T-cell (primary cell): ENCODE data around the gene TVP23A. TPM values are rescaled to one million over a fixed set of nuclear protein-coding genes. Genes with fewer than 3 reads are reported as not detected.

Experiments
- ATAC-seq, 4 experiments: fragments of 200-7000 bp in 3 of 4; fragments of 150-1000 bp in 1 of 4; cut with Tn5 transposase; replicated peaks in 1 of 4; 1 replicate in 3 of 4; 2 replicates in 1 of 4; pipeline ENCODE4 v1.10.0; 2021; ENCODE audit warnings: moderate library complexity in 3 of 4, mild to moderate bottlenecking in 2 of 4, moderate number of reproducible peaks in 1 of 4
- CTCF ChIA-PET, 2 donors: fragments of 300-600 bp; sonication (Branson Sonifier 250); formaldehyde crosslinking; loops; one replicate each; lab custom pipeline; 2022; ENCODE audit warnings: antibody characterized with exemption in 2 of 2; lab: Charles Lee
- POLR2A ChIA-PET, 2 donors: fragments of 300-600 bp; sonication (Branson Sonifier 250); formaldehyde crosslinking; loops; one replicate each; lab custom pipeline; 2022; ENCODE audit warnings: antibody characterized with exemption in 2 of 2; lab: Charles Lee
- DNase-seq, 35 experiments: peaks; one replicate each; pipeline versions ENCODE4 v3.0.0 to v3.0.0-alpha.2; 2013 to 2023
- H3K27ac ChIP-seq: one replicate; pipeline ENCODE4 v1.5.1; 2013; ENCODE audit warnings: low read length
- H3K27me3 ChIP-seq, 2 experiments: replicated peaks in 1 of 2; 1 replicate in 1 of 2; 2 replicates in 1 of 2; pipeline versions ENCODE4 v1.6.1 to v1.7.0; 2013; ENCODE audit warnings: low read length in 1 of 2, mixed read lengths in 1 of 2; ENCODE audit not compliant: control insufficient read depth in 2 of 2, insufficient read depth in 2 of 2; ENCODE audit errors: extremely low read depth in 1 of 2
- H3K36me3 ChIP-seq, 2 donors: 1 replicate in 1 of 2; 2 replicates in 1 of 2; pipeline versions ENCODE4 v1.6.1 to v1.7.0; 2013; ENCODE audit warnings: low read length in 1 of 2; ENCODE audit not compliant: control insufficient read depth in 2 of 2, insufficient read depth in 1 of 2; ENCODE audit errors: extremely low read depth in 1 of 2
- H3K4me1 ChIP-seq, 2 experiments: 1 replicate in 1 of 2; 2 replicates in 1 of 2; pipeline versions ENCODE4 v1.6.1 to v1.7.0; 2013; ENCODE audit warnings: low read length in 2 of 2, mixed read lengths in 1 of 2; ENCODE audit not compliant: insufficient read depth in 2 of 2, control insufficient read depth in 1 of 2; ENCODE audit errors: extremely low read depth in 1 of 2
- H3K4me3 ChIP-seq, 2 donors: 1 replicate in 1 of 2; 2 replicates in 1 of 2; pipeline versions ENCODE4 v1.5.1 to v1.7.0; 2013; ENCODE audit warnings: mild to moderate bottlenecking in 2 of 2, low read length in 1 of 2, moderate library complexity in 1 of 2; ENCODE audit not compliant: control insufficient read depth in 1 of 2; ENCODE audit errors: extremely low read depth in 1 of 2
- H3K9me3 ChIP-seq: 2 replicates; pipeline ENCODE4 v1.7.0; 2013
- H3K27ac Mint-ChIP-seq, 2 donors: one replicate each; pipeline ENCODE4 v1.8.0; 2020 to 2021; ENCODE audit warnings: mild to moderate bottlenecking in 2 of 2, mixed read lengths in 2 of 2
- H3K27me3 Mint-ChIP-seq, 2 donors: one replicate each; pipeline ENCODE4 v1.8.0; 2021 to 2022; ENCODE audit warnings: mixed read lengths in 2 of 2
- H3K36me3 Mint-ChIP-seq: one replicate; pipeline ENCODE4 v1.8.0; 2021; ENCODE audit warnings: mixed read lengths
- H3K4me1 Mint-ChIP-seq, 3 donors: one replicate each; pipeline ENCODE4 v1.8.0; 2020 to 2022; ENCODE audit warnings: mixed read lengths in 3 of 3, mild to moderate bottlenecking in 1 of 3
- H3K4me3 Mint-ChIP-seq, 3 donors: one replicate each; pipeline ENCODE4 v1.8.0; 2020 to 2022; ENCODE audit warnings: mild to moderate bottlenecking in 3 of 3, mixed read lengths in 3 of 3, moderate library complexity in 3 of 3
- H3K9me3 Mint-ChIP-seq, 3 donors: one replicate each; pipeline ENCODE4 v1.8.0; 2020 to 2022; ENCODE audit warnings: mixed read lengths in 3 of 3
- WGBS: methylation state at CpG from one replicate; pipeline ENCODE4 v1.1.5; 2013; ENCODE audit warnings: missing lambda C conversion rate; ENCODE audit not compliant: insufficient coverage; 5-methylcytosine and 5-hydroxymethylcytosine counted together
- total RNA-seq, 35 experiments: library from RNA in 6 of 35; stranded (reverse) in 6 of 35; fragments of 120-200 nt in 1 of 35; gene quantifications; one replicate each; pipeline versions ENCODE4 v1.2.1 to v1.2.4 and lab custom pipeline; 2013 to 2026

The TVP23A gene
- total RNA-seq, 5 donors from 2014 or later (not counting 1 experiment from before 2014, with no cell fraction given), result 0.13 to 0.50 TPM; not detected in 3

GRCh38 chr16:10776280-10776679 lies 42.3 kb downstream of the TVP23A start:
- CTCF ChIA-PET, result no interaction called here
- no peak overlapping the region for H3K4me3 Mint-ChIP-seq

GRCh38 chr16:10770907-10771306 lies 47.7 kb downstream of the TVP23A start:
- ChIA-PET CTCF (interaction anchor here in 1 of 2 donors (0.5 to 0.6 kb wide), 2 partner anchors 36 to 251 kb away, joined by 3 to 4 read pairs; no protein-coding TSS in a partner anchor), POLR2A (interaction anchor here (0.6 kb wide), 2 partner anchors 183 to 1248 kb away, joined by 3 to 4 read pairs; no protein-coding TSS in a partner anchor)
- H3K27me3 Mint-ChIP-seq, result no peaks in the 10 kb centered on the region
- H3K9me3 ChIP-seq, result no peaks in the 10 kb centered on the region
- whole genome bisulfite sequencing, result no CpG with 5 or more reads among the region's 1 CpG
- H3K4me1 ChIP-seq, result peaks cover 0 to 30% of the 10 kb centered on the region in 2 experiments
- peak in 15 of 35 experiments; percentile 5 to 46 (median 17) for DNase-seq
- H3K4me1 Mint-ChIP-seq, result peaks cover 8 to 15% (median 12%) of the 10 kb centered on the region in 3 donors
- no peak overlapping the region for H3K4me3 ChIP-seq
- H3K9me3 Mint-ChIP-seq, result no peaks in the 10 kb centered on the region
- peaks cover 5 to 10% of the 10 kb centered on the region in 2 donors for H3K36me3 ChIP-seq
- H3K4me3 Mint-ChIP-seq, result peak overlapping the region in 1 of 3 donors; percentile 10
- H3K27ac ChIP-seq, result no peak overlapping the region
- H3K27me3 ChIP-seq, result peaks cover 0 to 4% of the 10 kb centered on the region in 2 experiments
- H3K36me3 Mint-ChIP-seq, result peaks cover 22% of the 10 kb centered on the region
- peak overlapping the region; percentile 34 to 44 for H3K27ac Mint-ChIP-seq
- ATAC-seq, result peak in 3 of 4 experiments; percentile 38 to 79 (median 65)

More at GRCh38 chr16:10776280-10776679, 42.3 kb downstream of the TVP23A start:
- H3K9me3 ChIP-seq, result no peaks in the 10 kb centered on the region
- Mint-ChIP-seq H3K36me3 (no peaks in the 10 kb centered on the region), H3K27ac (no peak overlapping the region), H3K27me3 (peaks cover 3 to 4% of the 10 kb centered on the region in 2 donors), H3K4me1 (peaks cover 8% of the 10 kb centered on the region in 3 donors), H3K9me3 (no peaks in the 10 kb centered on the region)
- ATAC-seq (peak; percentile 60 to 81 (median 73)), DNase-seq (peak in 3 of 35 experiments; percentile 9 to 46 (median 21))
- peaks cover 0 to 6% of the 10 kb centered on the region in 2 experiments for H3K27me3 ChIP-seq
- no peak overlapping the region for H3K4me3 ChIP-seq
- H3K4me1 ChIP-seq, result peaks cover 0 to 15% of the 10 kb centered on the region in 2 experiments
- no peaks in the 10 kb centered on the region for H3K36me3 ChIP-seq
- 0% methylated on average over 1 of the region's 4 CpGs for WGBS
- no peak overlapping the region for H3K27ac ChIP-seq
- POLR2A ChIA-PET, result no interaction called here

- Mint-ChIP-seq H3K27ac (peak overlapping the region in 1 of 2 donors; percentile 39), H3K9me3 (no peaks in the 10 kb centered on the region), H3K4me3 (no peak overlapping the region), H3K4me1 (peaks cover 14 to 22% (median 18%) of the 10 kb centered on the region in 3 donors), H3K27me3 (no peaks in the 10 kb centered on the region), H3K36me3 (peaks cover 30% of the 10 kb centered on the region)
- Histone ChIP-seq H3K36me3 (peaks cover 5 to 10% of the 10 kb centered on the region in 2 donors), H3K9me3 (no peaks in the 10 kb centered on the region), H3K27ac (no peak overlapping the region), H3K27me3 (no peaks in the 10 kb centered on the region), H3K4me3 (no peak overlapping the region), H3K4me1 (peaks cover 0 to 34% of the 10 kb centered on the region in 2 experiments)
- CTCF ChIA-PET, result no interaction called here
- DNase-seq (no peak), ATAC-seq (no peak)
- POLR2A ChIA-PET, result no interaction called here
- WGBS, result 96% methylated on average over 7 of the region's 7 CpGs
These were observed 49.2 kb downstream of the TVP23A start for GRCh38 chr16:10769381-10769780.

GRCh38 chr16:10767127-10767526 lies 51.5 kb downstream of the TVP23A start:
- H3K9me3 Mint-ChIP-seq, result no peaks in the 10 kb centered on the region

GRCh38 chr16:10765772-10766171 lies 52.8 kb downstream of the TVP23A start:
- H3K36me3 ChIP-seq, result peaks cover 24 to 46% of the 10 kb centered on the region in 2 donors
- ATAC-seq, result peak in 3 of 4 experiments; percentile 45 to 75 (median 63)
- Mint-ChIP-seq H3K27me3 (no peaks in the 10 kb centered on the region), H3K4me3 (no peak overlapping the region), H3K27ac (peak overlapping the region in 1 of 2 donors; percentile 61), H3K36me3 (peaks cover 55% of the 10 kb centered on the region), H3K9me3 (no peaks in the 10 kb centered on the region), H3K4me1 (peaks cover 8 to 18% (median 11%) of the 10 kb centered on the region in 3 donors)
- H3K27me3 ChIP-seq, result no peaks in the 10 kb centered on the region
- peak overlapping the region; percentile 54 for H3K27ac ChIP-seq
- H3K4me3 ChIP-seq, result no peak overlapping the region
- ChIA-PET CTCF (interaction anchor here in 1 of 2 donors (0.6 kb wide), 1 partner anchor 177 kb away, joined by 3 read pairs; the partner anchor contains the start of gene DEXI), POLR2A (no interaction called here)
- WGBS, result 60% methylated on average over 4 of the region's 4 CpGs
- peaks cover 0 to 36% of the 10 kb centered on the region in 2 experiments for H3K4me1 ChIP-seq
- no peaks in the 10 kb centered on the region for H3K9me3 ChIP-seq
- peak in 21 of 35 experiments; percentile 9 to 66 (median 30) for DNase-seq

More at GRCh38 chr16:10767127-10767526, 51.5 kb downstream of the TVP23A start:
- ATAC-seq (no peak), DNase-seq (no peak)
- H3K4me1 Mint-ChIP-seq, result peaks cover 14 to 25% (median 20%) of the 10 kb centered on the region in 3 donors
- 98% methylated on average over 7 of the region's 7 CpGs for WGBS
- POLR2A ChIA-PET, result no interaction called here
- no peak overlapping the region for H3K27ac ChIP-seq
- H3K4me3 Mint-ChIP-seq, result no peak overlapping the region
- H3K4me3 ChIP-seq, result no peak overlapping the region
- peaks cover 49% of the 10 kb centered on the region for H3K36me3 Mint-ChIP-seq
- H3K27me3 ChIP-seq, result no peaks in the 10 kb centered on the region
- CTCF ChIA-PET, result no interaction called here
- H3K27me3 Mint-ChIP-seq, result no peaks in the 10 kb centered on the region
- H3K9me3 ChIP-seq, result no peaks in the 10 kb centered on the region
- no peak overlapping the region for H3K27ac Mint-ChIP-seq
- H3K4me1 ChIP-seq, result peaks cover 0 to 43% of the 10 kb centered on the region in 2 experiments
- peaks cover 14 to 33% of the 10 kb centered on the region in 2 donors for H3K36me3 ChIP-seq

- no peaks in the 10 kb centered on the region for H3K9me3 ChIP-seq
- H3K27me3 Mint-ChIP-seq, result no peaks in the 10 kb centered on the region
- ChIA-PET CTCF (no interaction called here), POLR2A (no interaction called here)
- peaks cover 0 to 27% of the 10 kb centered on the region in 2 experiments for H3K4me1 ChIP-seq
- H3K9me3 Mint-ChIP-seq, result no peaks in the 10 kb centered on the region
- no peaks in the 10 kb centered on the region for H3K27me3 ChIP-seq
- peaks cover 33 to 58% of the 10 kb centered on the region in 2 donors for H3K36me3 ChIP-seq
- H3K4me1 Mint-ChIP-seq, result peaks cover 8 to 16% (median 10%) of the 10 kb centered on the region in 3 donors
- ATAC-seq, result no peak
- no peak overlapping the region for H3K27ac Mint-ChIP-seq
- H3K4me3 Mint-ChIP-seq, result no peak overlapping the region
- H3K4me3 ChIP-seq, result no peak overlapping the region
- no peak overlapping the region for H3K27ac ChIP-seq
- no peak for DNase-seq
- H3K36me3 Mint-ChIP-seq, result peaks cover 67% of the 10 kb centered on the region
- 100% methylated on average over 4 of the region's 7 CpGs for WGBS
These were observed 55.1 kb downstream of the TVP23A start for GRCh38 chr16:10763456-10763855.
